ENCODE measurements around the gene PPP6R2.

Gene PPP6R2

DNA sequence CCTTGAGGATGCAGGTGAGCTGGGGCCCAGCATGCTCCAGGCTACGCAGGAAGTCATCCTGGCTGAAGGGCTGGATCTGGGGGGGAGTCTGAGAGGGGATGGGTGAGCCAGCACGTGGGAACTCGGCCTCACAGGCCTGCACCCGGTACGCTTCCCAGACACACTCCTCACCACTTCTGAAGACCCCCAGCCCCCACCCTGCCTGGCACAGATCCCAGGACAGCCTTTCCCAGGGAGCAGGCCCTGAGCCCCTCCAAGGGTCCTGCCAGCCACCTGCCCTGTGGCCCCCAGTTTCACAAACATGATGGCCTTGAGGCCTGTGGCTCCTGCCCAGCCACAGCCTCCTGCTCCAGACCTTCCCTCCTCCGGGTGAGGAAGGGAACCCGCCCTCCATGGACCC lies 30.1 kb upstream of the PPP6R2 start:
- H3K9me3 ChIP-seq (ENCODE audit: control insufficient read depth, insufficient read depth, low read length) = no peaks in the 10 kb centered on the region
- H3K4me3 ChIP-seq (ENCODE audit: low read length) = no peak overlapping the region
- DNase-seq (ENCODE audit: low read depth, low spot score) = no peak
- H3K27me3 ChIP-seq (ENCODE audit: control insufficient read depth, insufficient read depth, low read length) = no peaks in the 10 kb centered on the region
- no peak overlapping the region for H3K27ac ChIP-seq (ENCODE audit: low read length)
- H3K4me1 ChIP-seq (ENCODE audit: control insufficient read depth, insufficient read depth, low read length) = peaks cover 8% of the 10 kb centered on the region
- no CpG with 5 or more reads among the region's 7 CpGs for WGBS (ENCODE audit: insufficient coverage, insufficient read length)
- no peaks in the 10 kb centered on the region; the same call in 1 of the 2 replicates for H3K36me3 ChIP-seq (ENCODE audit: control insufficient read depth, insufficient read depth, low read length)

DNA sequence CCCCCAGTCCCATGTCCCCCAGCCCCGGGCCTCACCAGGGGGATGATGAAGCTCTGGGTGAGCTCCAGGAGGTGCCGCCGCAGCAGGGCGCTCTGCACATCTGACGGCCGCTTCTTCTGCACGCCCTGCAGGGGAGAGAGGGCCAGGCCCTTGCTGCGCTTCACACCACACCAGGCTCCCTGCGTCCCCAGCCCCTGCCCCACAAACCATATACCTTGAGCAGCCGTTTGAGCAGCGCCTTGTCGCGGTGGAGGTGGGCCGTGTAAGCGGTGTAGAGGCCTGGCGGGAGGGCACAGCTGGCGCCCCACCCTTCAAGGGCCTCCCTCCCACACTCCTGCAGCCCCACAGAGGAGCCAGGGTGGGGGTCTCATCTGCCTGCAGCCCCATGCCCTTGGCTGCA lies 29.5 kb upstream of the PPP6R2 start:
- H3K9me3 ChIP-seq (ENCODE audit: control insufficient read depth, insufficient read depth, low read length) = no peaks in the 10 kb centered on the region
- no CpG with 5 or more reads among the region's 17 CpGs for WGBS (ENCODE audit: insufficient coverage, insufficient read length)
- peaks cover 4% of the 10 kb centered on the region for H3K4me1 ChIP-seq (ENCODE audit: control insufficient read depth, insufficient read depth, low read length)
- no peak for DNase-seq (ENCODE audit: low read depth, low spot score)
- no peaks in the 10 kb centered on the region for H3K36me3 ChIP-seq (ENCODE audit: control insufficient read depth, insufficient read depth, low read length)
- no peak overlapping the region for H3K4me3 ChIP-seq (ENCODE audit: low read length)
- no peak overlapping the region for H3K27ac ChIP-seq (ENCODE audit: low read length)
- no peaks in the 10 kb centered on the region for H3K27me3 ChIP-seq (ENCODE audit: control insufficient read depth, insufficient read depth, low read length)

DNA sequence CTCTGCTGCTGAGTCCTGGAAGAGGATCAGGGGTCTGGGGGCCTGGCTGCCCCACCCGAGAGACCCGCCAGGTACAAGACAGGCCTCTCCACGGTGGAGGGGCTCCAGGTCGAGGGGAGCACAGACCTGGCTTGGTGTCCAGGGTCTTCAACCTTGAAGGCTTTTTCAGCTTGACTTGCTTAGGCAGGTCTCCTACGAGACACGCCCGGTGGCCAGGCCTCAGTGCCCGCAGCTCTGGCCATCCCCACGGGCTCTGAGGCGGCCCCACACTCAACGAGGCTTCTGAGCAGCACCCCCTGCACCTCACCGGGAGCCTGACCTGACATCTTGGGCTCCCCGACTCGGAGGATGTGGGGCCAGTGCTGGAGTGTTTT lies 29.1 kb upstream of the PPP6R2 start:
- Histone ChIP-seq H3K27me3 (ENCODE audit: control insufficient read depth, insufficient read depth, low read length) (no peaks in the 10 kb centered on the region), H3K36me3 (ENCODE audit: control insufficient read depth, insufficient read depth, low read length) (no peaks in the 10 kb centered on the region), H3K9me3 (ENCODE audit: control insufficient read depth, insufficient read depth, low read length) (no peaks in the 10 kb centered on the region), H3K4me3 (ENCODE audit: low read length) (no peak overlapping the region), H3K27ac (ENCODE audit: low read length) (no peak overlapping the region), H3K4me1 (ENCODE audit: control insufficient read depth, insufficient read depth, low read length) (peaks cover 4% of the 10 kb centered on the region)
- no CpG with 5 or more reads among the region's 14 CpGs for WGBS (ENCODE audit: insufficient coverage, insufficient read length)
- DNase-seq (ENCODE audit: low read depth, low spot score) = no peak

DNA sequence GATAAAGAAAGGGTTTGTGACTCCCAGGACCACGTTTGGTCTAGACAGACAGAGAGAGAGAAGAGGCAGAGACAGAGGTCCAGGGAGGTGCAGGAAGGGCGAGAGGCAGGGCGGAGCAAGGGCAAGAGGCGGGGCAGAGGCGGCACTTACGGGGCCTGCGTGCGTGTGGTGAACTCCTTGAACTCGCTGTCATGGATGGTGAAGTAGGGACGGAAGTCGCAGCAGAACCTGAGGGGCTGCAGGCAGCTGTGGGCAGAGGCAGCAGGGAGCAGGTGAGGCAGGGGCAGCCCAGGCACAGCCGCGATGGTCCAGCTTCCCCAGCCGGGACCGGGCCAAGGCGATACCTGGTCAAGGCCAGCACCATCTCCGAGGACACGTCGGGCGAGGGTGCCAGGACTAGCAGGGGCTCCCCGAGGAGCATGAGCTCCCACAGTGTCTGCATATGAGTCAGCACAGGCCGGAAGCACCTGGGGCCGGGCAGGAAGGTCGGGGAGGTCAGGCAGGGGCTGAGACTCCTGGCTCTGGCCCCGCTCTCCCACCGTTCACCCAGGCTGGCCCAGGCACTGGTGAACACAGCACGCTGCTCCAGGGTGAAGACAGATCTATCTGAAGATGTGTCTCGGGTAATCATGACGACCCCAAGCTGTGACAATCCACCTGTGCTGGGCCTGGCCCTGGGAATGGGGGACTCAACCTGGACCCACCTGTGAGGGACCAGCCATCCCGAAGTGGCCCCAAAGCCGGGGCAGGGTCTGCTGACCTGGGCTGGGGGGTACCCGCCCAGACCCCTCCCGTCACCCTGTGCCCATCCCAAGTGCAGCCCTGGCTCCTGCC lies 28.5 kb upstream of the PPP6R2 start:
- Histone ChIP-seq H3K27me3 (ENCODE audit: control insufficient read depth, insufficient read depth, low read length) (no peaks in the 10 kb centered on the region), H3K36me3 (ENCODE audit: control insufficient read depth, insufficient read depth, low read length) (no peaks in the 10 kb centered on the region), H3K9me3 (ENCODE audit: control insufficient read depth, insufficient read depth, low read length) (no peaks in the 10 kb centered on the region), H3K4me3 (ENCODE audit: low read length) (no peak overlapping the region), H3K27ac (ENCODE audit: low read length) (no peak overlapping the region), H3K4me1 (ENCODE audit: control insufficient read depth, insufficient read depth, low read length) (peaks cover 4% of the 10 kb centered on the region)
- DNase-seq (ENCODE audit: low read depth, low spot score) = no peak
- WGBS (ENCODE audit: insufficient coverage, insufficient read length) = no CpG with 5 or more reads among the region's 33 CpGs

DNA sequence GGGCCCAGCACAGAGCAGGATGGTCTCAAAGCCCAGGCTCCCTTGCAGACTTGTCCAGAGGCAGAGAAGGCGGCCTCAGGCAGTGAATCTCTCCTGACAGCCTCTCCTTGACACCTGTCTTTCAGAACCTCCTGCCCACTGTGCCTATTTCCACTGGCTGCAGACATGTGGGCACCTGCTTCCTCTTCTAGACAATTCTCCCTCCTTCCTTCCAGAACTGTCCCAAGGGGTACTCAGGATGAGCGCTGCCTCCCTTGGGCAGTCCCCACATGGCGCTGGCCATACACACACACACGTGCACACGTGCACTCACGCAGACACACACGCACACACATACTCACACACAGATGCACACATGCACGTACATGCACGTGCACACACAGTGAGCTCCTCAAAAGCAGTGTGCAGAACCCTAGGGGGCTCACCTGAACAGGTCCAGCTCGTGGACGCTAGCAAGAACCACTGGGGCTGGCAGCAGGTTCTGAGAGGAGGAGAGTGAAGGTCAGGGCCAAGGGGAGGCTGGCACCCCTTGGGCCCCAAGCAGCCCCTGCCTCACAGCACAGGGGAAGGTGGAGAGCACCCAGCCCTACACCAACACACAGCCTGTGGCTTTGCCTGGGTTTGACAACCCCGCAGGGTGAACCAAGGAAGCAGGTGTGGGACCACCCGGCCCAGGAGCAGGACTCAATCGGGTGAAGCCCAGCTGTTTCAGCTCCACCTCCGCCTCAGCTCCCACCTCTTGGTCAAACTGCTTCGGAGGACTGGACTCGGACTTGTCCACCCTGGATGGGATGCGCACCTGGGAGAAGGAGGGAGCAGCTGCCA lies 27.6 kb upstream of the PPP6R2 start:
- no CpG with 5 or more reads among the region's 18 CpGs for WGBS (ENCODE audit: insufficient coverage, insufficient read length)
- no peaks in the 10 kb centered on the region for H3K36me3 ChIP-seq (ENCODE audit: control insufficient read depth, insufficient read depth, low read length)
- H3K4me3 ChIP-seq (ENCODE audit: low read length) = no peak overlapping the region

GRCh38 chr22:50316114-50317065 lies 26.7 kb upstream of the PPP6R2 start:
- Histone ChIP-seq H3K4me1 (ENCODE audit: control insufficient read depth, insufficient read depth, low read length) (peaks cover 4% of the 10 kb centered on the region), H3K36me3 (ENCODE audit: control insufficient read depth, insufficient read depth, low read length) (no peaks in the 10 kb centered on the region), H3K27ac (ENCODE audit: low read length) (no peak overlapping the region), H3K9me3 (ENCODE audit: control insufficient read depth, insufficient read depth, low read length) (no peaks in the 10 kb centered on the region), H3K27me3 (ENCODE audit: control insufficient read depth, insufficient read depth, low read length) (no peaks in the 10 kb centered on the region), H3K4me3 (ENCODE audit: low read length) (no peak overlapping the region)
- DNase-seq (ENCODE audit: low read depth, low spot score) = no peak
- WGBS (ENCODE audit: insufficient coverage, insufficient read length) = no CpG with 5 or more reads among the region's 45 CpGs

More for the DNA sequence above, 27.6 kb upstream of the PPP6R2 start:
- H3K27me3 ChIP-seq (ENCODE audit: control insufficient read depth, insufficient read depth, low read length) = no peaks in the 10 kb centered on the region
- no peaks in the 10 kb centered on the region for H3K9me3 ChIP-seq (ENCODE audit: control insufficient read depth, insufficient read depth, low read length)
- no peak for DNase-seq (ENCODE audit: low read depth, low spot score)
- H3K27ac ChIP-seq (ENCODE audit: low read length) = no peak overlapping the region
- H3K4me1 ChIP-seq (ENCODE audit: control insufficient read depth, insufficient read depth, low read length) = peaks cover 4% of the 10 kb centered on the region

DNA sequence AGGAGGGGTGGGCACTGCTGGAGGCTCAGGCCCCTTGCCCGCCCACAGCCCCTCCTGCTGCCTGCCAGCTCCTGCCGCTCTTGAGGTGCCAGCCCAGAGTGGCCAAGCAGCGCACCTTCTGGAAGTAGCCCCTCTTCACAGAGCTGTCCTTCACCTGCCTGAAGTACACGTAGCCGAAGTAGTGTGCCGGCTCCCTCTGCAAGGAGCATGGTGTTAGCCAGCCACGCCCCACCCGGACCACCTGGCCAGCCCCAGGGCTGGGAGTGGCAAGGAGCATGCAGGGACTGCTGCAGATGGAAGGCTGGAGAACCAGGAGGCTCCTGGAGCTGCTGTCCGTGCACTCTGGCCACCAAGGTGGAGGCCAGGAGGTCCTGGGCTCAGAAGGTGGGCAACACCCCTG lies 25.9 kb upstream of the PPP6R2 start:
- Histone ChIP-seq H3K36me3 (ENCODE audit: control insufficient read depth, insufficient read depth, low read length) (no peaks in the 10 kb centered on the region), H3K4me1 (ENCODE audit: control insufficient read depth, insufficient read depth, low read length) (peaks cover 2% of the 10 kb centered on the region), H3K4me3 (ENCODE audit: low read length) (no peak overlapping the region), H3K27ac (ENCODE audit: low read length) (no peak overlapping the region), H3K27me3 (ENCODE audit: control insufficient read depth, insufficient read depth, low read length) (no peaks in the 10 kb centered on the region), H3K9me3 (ENCODE audit: control insufficient read depth, insufficient read depth, low read length) (no peaks in the 10 kb centered on the region)
- no peak for DNase-seq (ENCODE audit: low read depth, low spot score)
- no CpG with 5 or more reads among the region's 9 CpGs for WGBS (ENCODE audit: insufficient coverage, insufficient read length)

DNA sequence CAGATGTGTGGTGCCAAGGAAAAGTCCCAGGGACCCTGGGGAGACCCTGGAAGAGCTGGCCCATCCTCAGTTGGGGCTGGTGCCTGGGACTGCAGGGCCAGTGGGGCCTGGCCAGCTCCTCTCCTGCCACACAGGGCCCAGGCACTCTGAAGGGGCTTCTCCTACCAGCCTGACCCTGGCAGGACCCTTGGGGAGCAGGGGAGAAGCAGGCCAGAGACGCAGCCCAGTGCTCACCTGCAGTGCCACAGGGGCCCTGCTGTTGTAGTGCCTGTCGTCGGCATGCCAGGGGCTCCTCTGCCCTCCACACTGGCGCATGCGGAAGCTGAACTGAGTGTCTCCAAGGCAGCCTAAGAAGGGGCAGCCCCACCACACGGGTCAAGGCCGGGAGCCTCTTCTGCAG lies 25.5 kb upstream of the PPP6R2 start:
- no peak for DNase-seq (ENCODE audit: low read depth, low spot score)
- no CpG with 5 or more reads among the region's 7 CpGs for WGBS (ENCODE audit: insufficient coverage, insufficient read length)

DNA sequence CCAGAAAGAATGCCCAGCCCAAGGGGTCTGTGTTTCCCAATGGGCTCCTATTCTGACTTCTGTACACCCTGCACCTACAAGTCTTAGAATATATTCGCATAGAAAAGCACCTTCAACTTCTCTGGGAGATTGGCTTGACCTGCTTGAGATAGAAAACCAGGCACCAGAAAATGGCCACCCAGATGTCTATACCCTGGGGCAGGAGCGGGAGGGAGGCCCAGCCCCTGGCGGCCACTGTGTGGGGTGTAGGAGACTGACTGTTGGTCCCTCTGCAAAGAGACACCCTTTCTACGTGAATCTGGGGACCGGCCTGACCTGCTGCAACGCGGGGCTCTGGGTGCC lies 24.8 kb upstream of the PPP6R2 start:
- peaks cover 2% of the 10 kb centered on the region for H3K4me1 ChIP-seq (ENCODE audit: control insufficient read depth, insufficient read depth, low read length)

More for the DNA sequence above, 25.5 kb upstream of the PPP6R2 start:
- H3K27ac ChIP-seq (ENCODE audit: low read length) = no peak overlapping the region
- no peaks in the 10 kb centered on the region for H3K36me3 ChIP-seq (ENCODE audit: control insufficient read depth, insufficient read depth, low read length)
- H3K27me3 ChIP-seq (ENCODE audit: control insufficient read depth, insufficient read depth, low read length) = no peaks in the 10 kb centered on the region
- H3K4me3 ChIP-seq (ENCODE audit: low read length) = no peak overlapping the region
- H3K9me3 ChIP-seq (ENCODE audit: control insufficient read depth, insufficient read depth, low read length) = no peaks in the 10 kb centered on the region
- peaks cover 2% of the 10 kb centered on the region for H3K4me1 ChIP-seq (ENCODE audit: control insufficient read depth, insufficient read depth, low read length)

More for the DNA sequence above, 24.8 kb upstream of the PPP6R2 start:
- Histone ChIP-seq H3K27ac (ENCODE audit: low read length) (no peak overlapping the region), H3K27me3 (ENCODE audit: control insufficient read depth, insufficient read depth, low read length) (no peaks in the 10 kb centered on the region), H3K36me3 (ENCODE audit: control insufficient read depth, insufficient read depth, low read length) (no peaks in the 10 kb centered on the region), H3K9me3 (ENCODE audit: control insufficient read depth, insufficient read depth, low read length) (no peaks in the 10 kb centered on the region), H3K4me3 (ENCODE audit: low read length) (no peak overlapping the region)
- WGBS (ENCODE audit: insufficient coverage, insufficient read length) = no CpG with 5 or more reads among the region's 7 CpGs
- no peak for DNase-seq (ENCODE audit: low read depth, low spot score)

All from iPS DF 6.9 (cell line).